Thoracic aorta (tissue), 2 donors: Measurements from ENCODE around the gene SPSB4. TPM values are rescaled to one million over a fixed set of nuclear protein-coding genes. Genes with fewer than 3 reads are reported as not detected.

Experiments used
- ATAC-seq: fragments of 150-250 bp; one replicate; pipeline ENCODE4 v1.8.0; 2017; ENCODE audit warnings: low read depth; ENCODE audit not compliant: insufficient number of reproducible peaks, low FRiP score
- DNase-seq: peaks from one replicate; pipeline ENCODE4 v3.0.0-alpha.2; 2020; ENCODE audit warnings: low spot score
- H3K27ac ChIP-seq, 2 donors: fragments of 200-600 bp; sonication (generic); 1 replicate in 1 of 2; 2 replicates in 1 of 2; pipeline ENCODE4 v1.5.1; 2016; ENCODE audit warnings: mild to moderate bottlenecking in 2 of 2, moderate library complexity in 2 of 2
- H3K27me3 ChIP-seq: fragments of 200-600 bp; sonication (generic); replicated peaks from 2 replicates; pipeline ENCODE4 v1.6.0; 2016; ENCODE audit warnings: mild to moderate bottlenecking; ENCODE audit not compliant: insufficient read depth
- H3K36me3 ChIP-seq: fragments of 200-600 bp; sonication (generic); one replicate; pipeline ENCODE4 v1.5.1; 2016
- H3K4me1 ChIP-seq, 2 donors: fragments of 200-600 bp; sonication (generic); 1 replicate in 1 of 2; 2 replicates in 1 of 2; pipeline versions ENCODE4 v1.5.1 to v1.6.0; 2016; ENCODE audit warnings: low read depth in 2 of 2, mild to moderate bottlenecking in 1 of 2; ENCODE audit not compliant: control insufficient read depth in 1 of 2
- H3K4me3 ChIP-seq: fragments of 200-600 bp; sonication (generic); 2 replicates; pipeline ENCODE4 v1.5.1; 2016; ENCODE audit warnings: mild to moderate bottlenecking
- H3K9me3 ChIP-seq: fragments of 200-600 bp; sonication (generic); 2 replicates; pipeline ENCODE4 v1.5.1; 2016
- CTCF ChIP-seq: fragments of 200-600 bp; sonication (generic); IDR thresholded peaks from one replicate; pipeline ENCODE4 v1.5.1; 2019; ENCODE audit warnings: antibody characterized with exemption
- total RNA-seq, 2 donors: library from RNA; depleted of rRNA; stranded (reverse); fragments of >200 nt; gene quantifications; one replicate each; pipeline versions ENCODE4 v1.1.0 to v1.2.3, GENCODE V29; 2016

Gene SPSB4
- total RNA-seq, 2 donors from 2014 or later, result 0.41 to 1.1 TPM

DNA sequence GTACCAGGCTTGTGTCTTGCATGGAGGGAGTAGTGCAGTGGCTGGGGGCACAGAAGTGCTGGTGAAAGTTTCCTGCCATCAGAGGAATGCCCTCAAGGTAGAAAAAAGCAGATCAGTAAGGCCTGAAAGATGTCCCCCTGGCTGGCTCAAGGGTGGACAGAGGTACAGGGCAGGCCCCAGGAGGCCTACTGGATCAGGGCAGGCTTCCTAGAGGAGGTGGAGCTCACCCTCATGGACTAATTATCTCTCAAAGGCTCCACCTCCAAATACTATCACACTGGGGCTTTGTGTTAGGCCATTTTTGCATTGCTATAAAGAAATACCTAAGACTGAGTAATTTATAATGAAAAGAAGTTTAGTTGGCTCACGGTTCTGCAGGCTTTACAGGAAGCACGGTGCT lies 7.8 kb downstream of the SPSB4 start:
- Histone ChIP-seq H3K9me3 (no peaks in the 10 kb centered on the region), H3K4me3 (no peak overlapping the region), H3K4me1 (no peaks in the 10 kb centered on the region), H3K27me3 (no peaks in the 10 kb centered on the region), H3K27ac (no peak overlapping the region), H3K36me3 (no peaks in the 10 kb centered on the region)
- ATAC-seq, result no peak
- no peak for DNase-seq
- no peak for TF ChIP-seq CTCF

DNA sequence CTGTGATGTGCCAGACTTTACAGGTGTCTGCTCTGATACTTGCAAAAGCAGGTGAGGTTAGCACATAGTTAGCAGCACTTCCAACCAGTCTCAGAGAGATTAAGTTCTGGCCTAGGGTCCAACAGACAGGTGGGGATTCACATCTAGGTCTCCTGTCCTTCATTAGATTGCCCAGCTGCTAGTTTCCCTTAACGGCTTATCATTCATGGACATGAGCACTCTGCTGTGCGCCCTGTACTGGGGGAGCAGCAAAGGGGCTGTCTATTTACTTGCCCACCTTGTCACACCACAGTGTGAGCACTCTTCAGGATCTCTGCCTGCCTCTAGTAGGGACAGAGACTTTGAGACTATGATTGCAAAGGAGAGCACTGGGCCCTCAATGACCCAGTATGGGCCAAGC lies 8.7 kb downstream of the SPSB4 start:
- no peak for TF ChIP-seq CTCF
- Histone ChIP-seq H3K4me1 (peaks cover 0 to 7% of the 10 kb centered on the region in 2 donors), H3K4me3 (no peak overlapping the region), H3K36me3 (no peaks in the 10 kb centered on the region), H3K9me3 (no peaks in the 10 kb centered on the region), H3K27me3 (no peaks in the 10 kb centered on the region), H3K27ac (no peak overlapping the region)
- no peak for DNase-seq
- ATAC-seq, result no peak

- H3K36me3 ChIP-seq, result no peaks in the 10 kb centered on the region
- H3K9me3 ChIP-seq, result no peaks in the 10 kb centered on the region
- no peaks in the 10 kb centered on the region for H3K27me3 ChIP-seq
- no peak overlapping the region for H3K27ac ChIP-seq
- no peak overlapping the region for H3K4me3 ChIP-seq
- no peak for TF ChIP-seq CTCF
- H3K4me1 ChIP-seq, result peaks cover 0 to 8% of the 10 kb centered on the region in 2 donors
- no peak for ATAC-seq
- DNase-seq, result no peak
Observed at GRCh38 chr3:141060327-141060726, 9.2 kb downstream of the SPSB4 start.

GRCh38 chr3:141063831-141064230 lies 12.7 kb downstream of the SPSB4 start:
- TF ChIP-seq CTCF, result no peak
- Histone ChIP-seq H3K36me3 (no peaks in the 10 kb centered on the region), H3K9me3 (no peaks in the 10 kb centered on the region), H3K4me1 (peaks cover 0 to 8% of the 10 kb centered on the region in 2 donors), H3K4me3 (no peak overlapping the region), H3K27me3 (no peaks in the 10 kb centered on the region), H3K27ac (no peak overlapping the region)
- ATAC-seq (no peak), DNase-seq (no peak)

DNA sequence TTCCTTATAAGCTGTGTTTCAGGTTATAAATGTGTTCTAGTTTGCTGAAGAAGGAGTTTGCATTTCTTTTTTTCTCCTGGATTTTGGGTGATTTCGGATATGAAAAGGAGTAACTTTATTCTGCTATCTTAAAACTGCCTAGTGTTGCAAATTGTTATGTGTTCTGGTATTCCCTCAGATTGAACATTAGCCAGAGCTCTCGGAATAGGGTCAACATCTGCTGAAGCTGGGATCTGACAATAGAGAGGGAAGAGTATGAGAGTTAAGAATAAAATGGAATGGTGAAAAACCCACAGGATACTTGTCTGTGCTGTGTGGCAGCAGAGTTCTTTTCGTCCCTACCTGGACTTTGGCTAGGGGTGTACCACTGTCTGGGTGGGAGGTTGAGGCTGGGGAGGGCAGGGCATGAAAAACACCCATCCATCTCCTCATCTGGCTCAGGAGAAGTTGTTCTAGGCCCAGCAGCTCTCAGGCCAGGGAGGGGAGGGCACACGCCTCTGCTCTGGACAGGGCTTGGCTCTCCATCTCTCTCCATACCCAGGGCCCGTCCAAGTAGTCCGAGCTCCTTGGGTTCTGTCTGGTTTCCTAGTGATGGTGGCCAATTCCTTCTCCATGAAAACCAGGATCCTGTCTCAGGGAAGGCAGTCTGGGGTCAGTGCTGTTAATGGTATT lies 13.2 kb downstream of the SPSB4 start:
- no peak overlapping the region for H3K27ac ChIP-seq
- no peaks in the 10 kb centered on the region for H3K27me3 ChIP-seq
- no peaks in the 10 kb centered on the region for H3K36me3 ChIP-seq
- DNase-seq (no peak), ATAC-seq (no peak)
- H3K9me3 ChIP-seq, result no peaks in the 10 kb centered on the region
- no peak for TF ChIP-seq CTCF
- H3K4me3 ChIP-seq, result no peak overlapping the region
- peaks cover 0 to 8% of the 10 kb centered on the region in 2 donors for H3K4me1 ChIP-seq
